Measurements from ENCODE around the gene KIAA1328. TPM values are rescaled to one million over a fixed set of nuclear protein-coding genes. Genes with fewer than 3 reads are reported as not detected.

Gene KIAA1328
- total RNA-seq, 1 donor from 2014 or later, result 5.8 TPM

DNA sequence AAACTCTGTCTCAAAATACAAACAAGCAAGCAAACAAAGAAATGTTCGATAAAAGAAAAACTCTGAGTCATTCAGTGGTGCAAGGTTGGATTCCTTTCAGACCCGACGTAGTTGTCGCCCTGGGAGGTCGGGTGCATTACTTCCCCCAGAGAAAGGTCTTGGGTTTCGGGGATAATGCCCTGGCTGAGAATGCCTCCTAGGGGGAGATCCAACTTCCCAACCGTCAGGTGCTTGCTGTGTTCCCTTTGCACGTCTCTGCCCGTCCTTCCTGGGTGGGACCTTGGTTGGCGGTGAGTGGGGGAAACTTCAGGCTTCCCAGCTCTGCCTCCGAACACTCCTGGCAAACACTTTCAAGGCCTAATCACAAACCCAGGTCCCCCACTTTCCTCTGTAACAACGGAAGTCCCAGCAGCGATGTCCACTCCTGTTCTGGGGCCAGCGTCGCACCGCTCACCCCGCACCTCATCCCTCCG, 734 bp upstream of the KIAA1328 start:
- FAIRE-seq (no peak), DNase-seq (ENCODE audit: low read depth) (peak; percentile 59)
- Histone ChIP-seq H3K36me3 (ENCODE audit: control insufficient read depth, insufficient read depth, low read length) (no peaks in the 10 kb centered on the region), H3K27me3 (ENCODE audit: control insufficient read depth, insufficient read depth, low read length) (no peaks in the 10 kb centered on the region), H3K4me3 (ENCODE audit: low read depth, low read length) (peak overlapping the region; percentile 83)
- TF ChIP-seq, protein P1, sequence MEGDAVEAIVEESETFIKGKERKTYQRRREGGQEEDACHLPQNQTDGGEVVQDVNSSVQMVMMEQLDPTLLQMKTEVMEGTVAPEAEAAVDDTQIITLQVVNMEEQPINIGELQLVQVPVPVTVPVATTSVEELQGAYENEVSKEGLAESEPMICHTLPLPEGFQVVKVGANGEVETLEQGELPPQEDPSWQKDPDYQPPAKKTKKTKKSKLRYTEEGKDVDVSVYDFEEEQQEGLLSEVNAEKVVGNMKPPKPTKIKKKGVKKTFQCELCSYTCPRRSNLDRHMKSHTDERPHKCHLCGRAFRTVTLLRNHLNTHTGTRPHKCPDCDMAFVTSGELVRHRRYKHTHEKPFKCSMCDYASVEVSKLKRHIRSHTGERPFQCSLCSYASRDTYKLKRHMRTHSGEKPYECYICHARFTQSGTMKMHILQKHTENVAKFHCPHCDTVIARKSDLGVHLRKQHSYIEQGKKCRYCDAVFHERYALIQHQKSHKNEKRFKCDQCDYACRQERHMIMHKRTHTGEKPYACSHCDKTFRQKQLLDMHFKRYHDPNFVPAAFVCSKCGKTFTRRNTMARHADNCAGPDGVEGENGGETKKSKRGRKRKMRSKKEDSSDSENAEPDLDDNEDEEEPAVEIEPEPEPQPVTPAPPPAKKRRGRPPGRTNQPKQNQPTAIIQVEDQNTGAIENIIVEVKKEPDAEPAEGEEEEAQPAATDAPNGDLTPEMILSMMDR (IDR thresholded peaks at IDR 0.05; ENCODE audit: insufficient read depth, low read length, severe bottlenecking), result no peak

DNA sequence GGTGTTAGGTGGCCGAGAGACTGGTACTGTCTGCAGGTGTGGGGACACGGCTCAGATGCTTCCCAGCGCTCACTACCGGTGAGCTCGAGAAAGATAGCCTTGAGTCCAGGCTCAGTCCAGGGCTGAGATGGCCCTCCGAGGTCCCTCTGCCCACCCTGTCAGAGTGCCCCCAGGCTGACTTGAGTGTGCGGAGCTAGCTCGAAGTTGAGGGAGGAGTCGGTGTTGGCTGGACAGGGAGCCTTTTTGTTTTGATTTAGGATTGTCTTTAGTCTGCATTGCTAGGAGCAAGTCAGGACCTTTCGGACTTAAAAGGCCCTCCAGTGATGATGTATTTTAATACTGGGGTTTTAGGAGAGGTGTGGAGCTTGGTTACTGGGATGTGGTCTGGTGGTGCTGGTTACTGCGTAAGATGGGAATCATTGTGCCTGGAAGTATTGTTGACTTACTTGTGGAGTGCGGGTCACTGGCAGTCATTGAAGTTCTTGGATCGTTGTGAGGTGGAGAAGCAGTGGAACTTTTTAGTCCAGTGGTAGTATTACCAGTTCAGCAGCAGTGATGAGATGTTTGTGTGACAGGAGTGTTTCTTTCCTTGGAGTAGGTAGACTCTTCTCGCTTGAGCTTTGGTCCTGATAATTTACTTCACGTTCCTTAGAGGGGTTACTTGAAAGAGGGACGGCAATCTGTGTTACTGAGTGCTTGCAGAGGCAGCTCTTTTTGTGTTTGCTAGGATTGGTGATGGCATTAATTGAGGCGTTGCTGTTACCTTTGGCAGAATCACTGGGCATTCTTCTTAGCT, 633 bp downstream of the KIAA1328 start:
- Histone ChIP-seq H3K4me3 (ENCODE audit: low read depth, low read length) (peak overlapping the region; percentile 83), H3K27me3 (ENCODE audit: control insufficient read depth, insufficient read depth, low read length) (no peaks in the 10 kb centered on the region), H3K36me3 (ENCODE audit: control insufficient read depth, insufficient read depth, low read length) (no peaks in the 10 kb centered on the region)
- TF ChIP-seq, protein P1 (IDR thresholded peaks at IDR 0.05; ENCODE audit: insufficient read depth, low read length, severe bottlenecking), result no peak
- FAIRE-seq, result peak; percentile 52
- peak; percentile 33 for DNase-seq (ENCODE audit: low read depth)

DNA sequence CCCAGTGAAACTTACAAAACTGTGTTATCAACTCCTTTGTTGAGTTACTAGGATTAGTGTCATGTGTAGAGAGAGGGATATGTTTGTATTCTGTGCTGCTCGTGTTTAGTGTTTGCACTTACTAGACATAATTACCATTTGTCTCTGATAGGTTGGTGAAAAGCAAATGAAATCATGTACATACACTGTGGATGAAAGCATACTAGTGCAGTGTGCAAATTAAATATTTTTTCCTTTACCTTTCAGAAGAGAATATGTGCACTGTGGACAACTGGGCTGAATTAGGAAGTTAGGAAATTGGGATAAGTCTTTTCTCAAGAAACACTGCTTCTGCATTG, 1.2 kb downstream of the KIAA1328 start:
- H3K36me3 ChIP-seq (ENCODE audit: control insufficient read depth, insufficient read depth, low read length), result no peaks in the 10 kb centered on the region
- FAIRE-seq (no peak), DNase-seq (ENCODE audit: low read depth) (no peak)
- TF ChIP-seq, protein P1 (IDR thresholded peaks at IDR 0.05; ENCODE audit: insufficient read depth, low read length, severe bottlenecking), result no peak
- H3K27me3 ChIP-seq (ENCODE audit: control insufficient read depth, insufficient read depth, low read length), result no peaks in the 10 kb centered on the region
- no peak overlapping the region for H3K4me3 ChIP-seq (ENCODE audit: low read depth, low read length)

DNA sequence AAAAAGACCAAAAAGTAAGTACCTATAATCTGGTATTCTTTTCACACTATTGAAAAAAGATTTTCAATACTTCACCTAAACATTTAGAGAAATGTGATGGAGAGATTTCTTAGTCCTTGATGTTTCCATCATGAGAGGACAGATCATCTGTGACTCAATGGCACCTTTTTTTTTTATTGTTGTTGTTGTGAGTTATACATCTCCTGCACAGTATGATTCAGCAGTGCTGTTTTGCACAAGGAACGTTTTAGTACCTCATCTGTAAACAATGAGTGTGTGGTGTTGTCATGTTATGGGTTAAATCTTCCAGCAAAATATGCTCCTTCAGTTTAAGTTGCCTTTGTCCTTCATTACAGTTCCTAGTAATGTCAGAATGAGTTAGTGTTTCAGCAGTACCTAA, 2.2 kb downstream of the KIAA1328 start:
- Histone ChIP-seq H3K27me3 (ENCODE audit: control insufficient read depth, insufficient read depth, low read length) (no peaks in the 10 kb centered on the region), H3K4me3 (ENCODE audit: low read depth, low read length) (no peak overlapping the region), H3K36me3 (ENCODE audit: control insufficient read depth, insufficient read depth, low read length) (no peaks in the 10 kb centered on the region)
- TF ChIP-seq, protein P1 (IDR thresholded peaks at IDR 0.05; ENCODE audit: insufficient read depth, low read length, severe bottlenecking), result no peak
- FAIRE-seq (no peak), DNase-seq (ENCODE audit: low read depth) (peak; percentile 87)

DNA sequence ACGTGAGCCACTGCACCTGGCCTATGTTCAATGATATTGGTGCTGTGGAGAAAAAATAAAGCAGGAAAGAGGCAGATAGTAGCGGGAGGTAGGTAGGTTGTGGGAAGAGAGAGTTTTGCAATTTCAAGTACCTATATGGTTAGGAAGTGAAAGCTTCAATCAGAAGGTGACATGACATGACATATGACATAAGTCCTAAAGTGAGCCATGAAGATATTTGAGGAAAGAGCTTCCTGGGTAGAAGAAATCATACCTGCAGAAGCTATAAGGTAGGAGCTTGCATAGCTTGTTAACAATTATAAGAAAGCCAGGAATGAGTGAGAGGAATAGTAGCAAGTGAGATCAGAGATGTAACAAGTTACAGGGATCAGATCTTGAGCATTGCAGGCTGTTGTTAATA, 4.2 kb downstream of the KIAA1328 start:
- no peak for DNase-seq (ENCODE audit: low read depth)
- Histone ChIP-seq H3K27me3 (ENCODE audit: control insufficient read depth, insufficient read depth, low read length) (no peaks in the 10 kb centered on the region), H3K4me3 (ENCODE audit: low read depth, low read length) (no peak overlapping the region), H3K36me3 (ENCODE audit: control insufficient read depth, insufficient read depth, low read length) (no peaks in the 10 kb centered on the region)
- FAIRE-seq, result no peak
- TF ChIP-seq, protein P1 (IDR thresholded peaks at IDR 0.05; ENCODE audit: insufficient read depth, low read length, severe bottlenecking), result no peak

DNA sequence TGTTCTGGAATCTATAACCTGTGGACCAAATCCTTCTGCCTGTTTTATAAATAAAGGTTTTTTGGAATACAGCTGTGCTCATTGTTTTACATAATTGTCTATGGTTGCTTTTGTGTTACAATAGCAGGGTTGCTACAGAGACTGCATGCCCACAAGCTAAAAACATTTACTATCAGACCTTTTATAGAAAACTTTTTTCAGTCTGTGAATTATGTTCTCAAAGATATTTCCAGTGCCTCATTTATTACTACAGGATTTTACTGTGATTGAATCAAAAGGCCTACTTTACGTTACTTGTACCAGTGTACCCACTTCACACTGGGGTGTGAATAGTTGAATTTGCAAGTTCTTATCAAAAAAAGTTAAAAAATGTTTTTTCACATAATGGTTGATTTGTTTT, 7.0 kb downstream of the KIAA1328 start:
- TF ChIP-seq, protein P1 (IDR thresholded peaks at IDR 0.05; ENCODE audit: insufficient read depth, low read length, severe bottlenecking), result no peak
- FAIRE-seq, result no peak
- no peak for DNase-seq (ENCODE audit: low read depth)
- H3K36me3 ChIP-seq (ENCODE audit: control insufficient read depth, insufficient read depth, low read length), result no peaks in the 10 kb centered on the region
- no peak overlapping the region for H3K4me3 ChIP-seq (ENCODE audit: low read depth, low read length)
- no peaks in the 10 kb centered on the region for H3K27me3 ChIP-seq (ENCODE audit: control insufficient read depth, insufficient read depth, low read length)
